ENCODE results near the gene COA7.

DNA sequence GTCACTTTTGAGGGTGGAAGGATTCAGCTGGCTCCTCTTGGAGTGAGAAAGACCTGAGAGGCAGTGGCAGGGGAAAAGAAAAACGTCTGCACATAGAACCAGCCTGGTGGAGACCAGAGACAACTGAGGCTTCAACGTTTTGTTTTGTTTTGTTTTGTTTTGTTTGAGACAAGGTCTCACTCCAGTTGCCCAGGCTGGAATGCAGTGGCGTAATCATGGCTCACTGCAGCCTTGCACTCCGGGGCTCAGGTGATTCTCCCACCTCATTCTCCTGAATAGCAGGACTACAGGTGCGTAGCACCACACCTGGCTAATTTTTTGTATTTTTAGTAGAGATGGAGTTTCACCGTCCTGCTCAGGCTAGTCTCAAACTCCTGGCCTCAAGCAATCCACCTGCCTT, 52.9 kb downstream of the COA7 start:
- TF ChIP-seq, protein P1, sequence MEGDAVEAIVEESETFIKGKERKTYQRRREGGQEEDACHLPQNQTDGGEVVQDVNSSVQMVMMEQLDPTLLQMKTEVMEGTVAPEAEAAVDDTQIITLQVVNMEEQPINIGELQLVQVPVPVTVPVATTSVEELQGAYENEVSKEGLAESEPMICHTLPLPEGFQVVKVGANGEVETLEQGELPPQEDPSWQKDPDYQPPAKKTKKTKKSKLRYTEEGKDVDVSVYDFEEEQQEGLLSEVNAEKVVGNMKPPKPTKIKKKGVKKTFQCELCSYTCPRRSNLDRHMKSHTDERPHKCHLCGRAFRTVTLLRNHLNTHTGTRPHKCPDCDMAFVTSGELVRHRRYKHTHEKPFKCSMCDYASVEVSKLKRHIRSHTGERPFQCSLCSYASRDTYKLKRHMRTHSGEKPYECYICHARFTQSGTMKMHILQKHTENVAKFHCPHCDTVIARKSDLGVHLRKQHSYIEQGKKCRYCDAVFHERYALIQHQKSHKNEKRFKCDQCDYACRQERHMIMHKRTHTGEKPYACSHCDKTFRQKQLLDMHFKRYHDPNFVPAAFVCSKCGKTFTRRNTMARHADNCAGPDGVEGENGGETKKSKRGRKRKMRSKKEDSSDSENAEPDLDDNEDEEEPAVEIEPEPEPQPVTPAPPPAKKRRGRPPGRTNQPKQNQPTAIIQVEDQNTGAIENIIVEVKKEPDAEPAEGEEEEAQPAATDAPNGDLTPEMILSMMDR (conservative IDR thresholded peaks at IDR 0.05; ENCODE audit: low read depth, low read length), result no peak
- no peak for TF ChIP-seq EZH2phosphoT487 (IDR thresholded peaks at IDR 0.05; ENCODE audit: borderline replicate concordance, low read length)
- TF ChIP-seq EZH2 (IDR thresholded peaks at IDR 0.05; ENCODE audit: low read length, unreplicated experiment), result no peak
